ENCODE measurements around the gene DXO. TPM values are rescaled to one million over a fixed set of nuclear protein-coding genes. Genes with fewer than 3 reads are reported as not detected.
"Not testable (repeated sequence)": the region's sequence is repeated elsewhere in the genome, so short reads cannot be mapped to it uniquely, and the experiment has no call there.

Gene DXO
- 10 to 100 TPM; 16.2 to 17.8 TPM for total RNA-seq
- 10 to 100 TPM; 21.4 to 28.3 (median 26.5) TPM for polyA plus RNA-seq (ENCODE audit: insufficient read length in 6 of 6)
- long read RNA-seq, donor 1, transcript DXO-201 (7 exons, 1,628 nt): major isoform, 7 of 75 reads
- long read RNA-seq, donor 1, partial matches to known transcripts: 56 of 75 reads
- long read RNA-seq, donor 1, other reads (novel, unspliced or antisense): 7 of 75 reads
- long read RNA-seq, donor 2, partial matches to known transcripts: 0 of 6 reads
- long read RNA-seq, donor 2, other reads (novel, unspliced or antisense): 0 of 6 reads
- long read RNA-seq, donor 3, partial matches to known transcripts: 6 of 25 reads
- long read RNA-seq, donor 3, other reads (novel, unspliced or antisense): 10 of 25 reads
- long read RNA-seq, donor 4, partial matches to known transcripts: 2 of 6 reads
- long read RNA-seq, donor 4, other reads (novel, unspliced or antisense): 0 of 6 reads
- long read RNA-seq, donor 5, partial matches to known transcripts: 0 of 5 reads
- long read RNA-seq, donor 5, other reads (novel, unspliced or antisense): 0 of 5 reads
- long read RNA-seq, donor 6, transcript DXO-201 (7 exons, 1,628 nt): major isoform, 5 of 6 reads
- long read RNA-seq, donor 6, partial matches to known transcripts: 0 of 6 reads
- long read RNA-seq, donor 6, other reads (novel, unspliced or antisense): 0 of 6 reads
- long read RNA-seq, donor 7, partial matches to known transcripts: 0 of 2 reads
- long read RNA-seq, donor 7, other reads (novel, unspliced or antisense): 0 of 2 reads
- long read RNA-seq, donor 8, partial matches to known transcripts: 0 of 5 reads
- long read RNA-seq, donor 8, other reads (novel, unspliced or antisense): 0 of 5 reads
- long read RNA-seq, donor 9: 0 reads
- long read RNA-seq, donor 10, transcript DXO-201 (7 exons, 1,628 nt): major isoform, 8 of 18 reads
- long read RNA-seq, donor 10, partial matches to known transcripts: 0 of 18 reads
- long read RNA-seq, donor 10, other reads (novel, unspliced or antisense): 5 of 18 reads
- long read RNA-seq, donor 11, partial matches to known transcripts: 61 of 62 reads
- long read RNA-seq, donor 11, other reads (novel, unspliced or antisense): 0 of 62 reads
- long read RNA-seq, donor 12, partial matches to known transcripts: 0 of 7 reads
- long read RNA-seq, donor 12, other reads (novel, unspliced or antisense): 0 of 7 reads

GRCh38 chr6:31971993-31972708 is at the start of gene DXO:
Gene DXO (minus strand): TSS chr6:31972138. CDS start chr6:31971675, 463 bp downstream.
- Histone ChIP-seq H3K27me3 (no peaks in the 10 kb centered on the region), H3K4me1 (peaks cover 21 to 38% of the 10 kb centered on the region in 2 donors), H3K36me3 (peaks cover 0 to 34% of the 10 kb centered on the region in 2 donors), H3K27ac (peak within 1 kb of the TSS; percentile 95 to 98), H3K4me3 (peak within 1 kb of the TSS; percentile 80 to 85), H3K9me3 (no peaks in the 10 kb centered on the region)
- ATAC-seq (peak; percentile 92), DNase-seq (peak; percentile 96 to 99 (median 98))
- TF ChIP-seq CTCF (IDR thresholded peaks at IDR 0.05): no peak
- intact Hi-C loops (cut with DNase I): no loop called here

GRCh38 chr6:32014547-32014946 is 42.6 kb upstream of the DXO start, which contains the start of gene C4B:
Gene C4B (plus strand): TSS chr6:32014795. CDS start chr6:32014846, 51 bp downstream.
- H3K4me1 ChIP-seq; DNase-seq; H3K9me3 ChIP-seq; H3K36me3 ChIP-seq; H3K4me3 ChIP-seq; intact Hi-C loops (cut with DNase I); H3K27me3 ChIP-seq; H3K27ac ChIP-seq: not testable (repeated sequence)
- ATAC-seq: peak; percentile 83

- H3K36me3 ChIP-seq; H3K27me3 ChIP-seq; ATAC-seq; H3K4me1 ChIP-seq; H3K4me3 ChIP-seq; DNase-seq; H3K9me3 ChIP-seq; H3K27ac ChIP-seq; intact Hi-C loops (cut with DNase I): not testable (repeated sequence)
Observed at GRCh38 chr6:32013738-32014137, 41.8 kb upstream of the DXO start.

- H3K4me1 ChIP-seq; H3K36me3 ChIP-seq; intact Hi-C loops (cut with DNase I); H3K27ac ChIP-seq; H3K4me3 ChIP-seq; H3K9me3 ChIP-seq; H3K27me3 ChIP-seq; ATAC-seq: not testable (repeated sequence)
- peak in 2 of 4 donors; percentile 30 to 60 for DNase-seq
Observed at GRCh38 chr6:32012941-32013617, 41.1 kb upstream of the DXO start.

- H3K27ac ChIP-seq; H3K36me3 ChIP-seq; H3K27me3 ChIP-seq; ATAC-seq; H3K4me1 ChIP-seq; H3K9me3 ChIP-seq; intact Hi-C loops (cut with DNase I); H3K4me3 ChIP-seq: not testable (repeated sequence)
- DNase-seq: peak in 2 of 4 donors; percentile 18 to 66
Observed at GRCh38 chr6:32010856-32011530, 39.1 kb upstream of the DXO start.

- ATAC-seq; H3K27ac ChIP-seq; H3K36me3 ChIP-seq; H3K9me3 ChIP-seq; intact Hi-C loops (cut with DNase I); H3K4me3 ChIP-seq; H3K27me3 ChIP-seq; H3K4me1 ChIP-seq: not testable (repeated sequence)
- peak in 1 of 4 donors; percentile 69 for DNase-seq
Observed at GRCh38 chr6:32009537-32009936, 37.6 kb upstream of the DXO start.

- H3K4me1 ChIP-seq; ATAC-seq; H3K36me3 ChIP-seq; intact Hi-C loops (cut with DNase I); H3K9me3 ChIP-seq; H3K27me3 ChIP-seq; H3K4me3 ChIP-seq; H3K27ac ChIP-seq: not testable (repeated sequence)
- DNase-seq: peak in 1 of 4 donors; percentile 20
Observed at GRCh38 chr6:32008616-32009015, 36.7 kb upstream of the DXO start.

GRCh38 chr6:32008037-32008436 is 36.1 kb upstream of the DXO start:
- H3K27ac ChIP-seq; H3K4me3 ChIP-seq; ATAC-seq; DNase-seq; H3K27me3 ChIP-seq; H3K9me3 ChIP-seq; H3K4me1 ChIP-seq; H3K36me3 ChIP-seq; intact Hi-C loops (cut with DNase I): not testable (repeated sequence)

- intact Hi-C loops (cut with DNase I); H3K36me3 ChIP-seq; H3K9me3 ChIP-seq; ATAC-seq; H3K27ac ChIP-seq; H3K4me1 ChIP-seq; H3K27me3 ChIP-seq; H3K4me3 ChIP-seq: not testable (repeated sequence)
- peak in 1 of 4 donors; percentile 50 for DNase-seq
Observed at GRCh38 chr6:32007086-32007485, 35.1 kb upstream of the DXO start.

GRCh38 chr6:32005991-32006529 is 34.1 kb upstream of the DXO start:
- ATAC-seq; H3K36me3 ChIP-seq; intact Hi-C loops (cut with DNase I); H3K4me3 ChIP-seq; H3K4me1 ChIP-seq; H3K27me3 ChIP-seq; H3K9me3 ChIP-seq; H3K27ac ChIP-seq: not testable (repeated sequence)
- DNase-seq: peak in 1 of 4 donors; percentile 16
